ENCODE data around the gene CEP164. TPM values are rescaled to one million over a fixed set of nuclear protein-coding genes. Genes with fewer than 3 reads are reported as not detected.

The CEP164 gene
- total and polyA plus RNA-seq, 2 experiments from 2014 or later = 13.9 to 23.8 TPM

DNA sequence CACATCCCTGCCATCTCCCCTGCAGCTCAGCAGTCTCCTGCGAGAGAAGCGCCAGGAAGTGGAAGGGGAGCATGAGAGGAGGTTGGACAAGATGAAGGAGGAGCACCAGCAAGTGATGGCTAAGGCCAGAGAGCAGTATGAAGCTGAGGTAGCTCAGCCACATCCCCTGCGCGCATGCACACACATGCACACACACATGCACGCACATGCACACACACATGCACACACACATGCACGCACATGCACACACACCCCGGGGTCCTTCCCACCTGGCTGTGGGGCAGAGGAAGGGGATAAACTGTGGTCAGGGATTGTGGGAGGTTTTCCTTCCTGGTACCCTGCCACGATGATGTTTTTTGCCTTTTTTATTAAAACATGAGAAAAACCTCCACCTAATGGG lies 65.3 kb downstream of the CEP164 start:
- Mint-ChIP-seq H3K36me3 (ENCODE audit: low read depth) (peaks cover 49% of the 10 kb centered on the region), H3K27me3 (ENCODE audit: insufficient read depth, low read depth, poor library complexity) (peaks cover 2% of the 10 kb centered on the region), H3K4me3 (no peak overlapping the region), H3K27ac (no peak overlapping the region), H3K9me3 (peaks cover 11% of the 10 kb centered on the region), H3K4me1 (no peaks in the 10 kb centered on the region)
- ATAC-seq (no peak), DNase-seq (ENCODE audit: low spot score) (no peak)
- Histone ChIP-seq H4K20me1 (replicated peaks; ENCODE audit: insufficient read depth) (no peaks in the 10 kb centered on the region), H3K36me3 (ENCODE audit: insufficient read depth) (peaks cover 10% of the 10 kb centered on the region), H3F3A (replicated peaks; ENCODE audit: low read depth) (no peaks in the 10 kb centered on the region), H3K4me2 (no peak overlapping the region), H3K27me3 (ENCODE audit: insufficient read depth) (no peaks in the 10 kb centered on the region), H3K79me2 (replicated peaks; ENCODE audit: insufficient read depth) (no peaks in the 10 kb centered on the region), H3K9me2 (ENCODE audit: insufficient read depth) (no peaks in the 10 kb centered on the region), H3K4me1 (ENCODE audit: insufficient read depth) (no peaks in the 10 kb centered on the region), H3K4me3 (no peak overlapping the region), H2AFZ (no peak overlapping the region), H3K27ac (ENCODE audit: low read depth) (no peak overlapping the region)
- TF ChIP-seq, protein P1, sequence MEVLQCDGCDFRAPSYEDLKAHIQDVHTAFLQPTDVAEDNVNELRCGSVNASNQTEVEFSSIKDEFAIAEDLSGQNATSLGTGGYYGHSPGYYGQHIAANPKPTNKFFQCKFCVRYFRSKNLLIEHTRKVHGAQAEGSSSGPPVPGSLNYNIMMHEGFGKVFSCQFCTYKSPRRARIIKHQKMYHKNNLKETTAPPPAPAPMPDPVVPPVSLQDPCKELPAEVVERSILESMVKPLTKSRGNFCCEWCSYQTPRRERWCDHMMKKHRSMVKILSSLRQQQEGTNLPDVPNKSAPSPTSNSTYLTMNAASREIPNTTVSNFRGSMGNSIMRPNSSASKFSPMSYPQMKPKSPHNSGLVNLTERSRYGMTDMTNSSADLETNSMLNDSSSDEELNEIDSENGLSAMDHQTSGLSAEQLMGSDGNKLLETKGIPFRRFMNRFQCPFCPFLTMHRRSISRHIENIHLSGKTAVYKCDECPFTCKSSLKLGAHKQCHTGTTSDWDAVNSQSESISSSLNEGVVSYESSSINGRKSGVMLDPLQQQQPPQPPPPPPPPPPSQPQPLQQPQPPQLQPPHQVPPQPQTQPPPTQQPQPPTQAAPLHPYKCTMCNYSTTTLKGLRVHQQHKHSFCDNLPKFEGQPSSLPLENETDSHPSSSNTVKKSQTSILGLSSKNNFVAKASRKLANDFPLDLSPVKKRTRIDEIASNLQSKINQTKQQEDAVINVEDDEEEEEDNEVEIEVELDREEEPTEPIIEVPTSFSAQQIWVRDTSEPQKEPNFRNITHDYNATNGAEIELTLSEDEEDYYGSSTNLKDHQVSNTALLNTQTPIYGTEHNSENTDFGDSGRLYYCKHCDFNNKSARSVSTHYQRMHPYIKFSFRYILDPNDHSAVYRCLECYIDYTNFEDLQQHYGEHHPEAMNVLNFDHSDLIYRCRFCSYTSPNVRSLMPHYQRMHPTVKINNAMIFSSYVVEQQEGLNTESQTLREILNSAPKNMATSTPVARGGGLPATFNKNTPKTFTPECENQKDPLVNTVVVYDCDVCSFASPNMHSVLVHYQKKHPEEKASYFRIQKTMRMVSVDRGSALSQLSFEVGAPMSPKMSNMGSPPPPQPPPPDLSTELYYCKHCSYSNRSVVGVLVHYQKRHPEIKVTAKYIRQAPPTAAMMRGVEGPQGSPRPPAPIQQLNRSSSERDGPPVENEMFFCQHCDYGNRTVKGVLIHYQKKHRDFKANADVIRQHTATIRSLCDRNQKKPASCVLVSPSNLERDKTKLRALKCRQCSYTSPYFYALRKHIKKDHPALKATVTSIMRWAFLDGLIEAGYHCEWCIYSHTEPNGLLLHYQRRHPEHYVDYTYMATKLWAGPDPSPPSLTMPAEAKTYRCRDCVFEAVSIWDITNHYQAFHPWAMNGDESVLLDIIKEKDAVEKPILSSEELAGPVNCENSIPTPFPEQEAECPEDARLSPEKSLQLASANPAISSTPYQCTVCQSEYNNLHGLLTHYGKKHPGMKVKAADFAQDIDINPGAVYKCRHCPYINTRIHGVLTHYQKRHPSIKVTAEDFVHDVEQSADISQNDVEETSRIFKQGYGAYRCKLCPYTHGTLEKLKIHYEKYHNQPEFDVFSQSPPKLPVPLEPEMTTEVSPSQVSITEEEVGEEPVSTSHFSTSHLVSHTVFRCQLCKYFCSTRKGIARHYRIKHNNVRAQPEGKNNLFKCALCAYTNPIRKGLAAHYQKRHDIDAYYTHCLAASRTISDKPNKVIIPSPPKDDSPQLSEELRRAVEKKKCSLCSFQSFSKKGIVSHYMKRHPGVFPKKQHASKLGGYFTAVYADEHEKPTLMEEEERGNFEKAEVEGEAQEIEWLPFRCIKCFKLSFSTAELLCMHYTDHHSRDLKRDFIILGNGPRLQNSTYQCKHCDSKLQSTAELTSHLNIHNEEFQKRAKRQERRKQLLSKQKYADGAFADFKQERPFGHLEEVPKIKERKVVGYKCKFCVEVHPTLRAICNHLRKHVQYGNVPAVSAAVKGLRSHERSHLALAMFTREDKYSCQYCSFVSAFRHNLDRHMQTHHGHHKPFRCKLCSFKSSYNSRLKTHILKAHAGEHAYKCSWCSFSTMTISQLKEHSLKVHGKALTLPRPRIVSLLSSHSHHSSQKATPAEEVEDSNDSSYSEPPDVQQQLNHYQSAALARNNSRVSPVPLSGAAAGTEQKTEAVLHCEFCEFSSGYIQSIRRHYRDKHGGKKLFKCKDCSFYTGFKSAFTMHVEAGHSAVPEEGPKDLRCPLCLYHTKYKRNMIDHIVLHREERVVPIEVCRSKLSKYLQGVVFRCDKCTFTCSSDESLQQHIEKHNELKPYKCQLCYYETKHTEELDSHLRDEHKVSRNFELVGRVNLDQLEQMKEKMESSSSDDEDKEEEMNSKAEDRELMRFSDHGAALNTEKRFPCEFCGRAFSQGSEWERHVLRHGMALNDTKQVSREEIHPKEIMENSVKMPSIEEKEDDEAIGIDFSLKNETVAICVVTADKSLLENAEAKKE (CRISPR knock-in tag; IDR thresholded peaks at IDR 0.05) = no peak
- TF ChIP-seq ZNF331 (CRISPR knock-in tag; IDR thresholded peaks at IDR 0.05; ENCODE audit: low read depth) = no peak
- TF ChIP-seq, protein P2, sequence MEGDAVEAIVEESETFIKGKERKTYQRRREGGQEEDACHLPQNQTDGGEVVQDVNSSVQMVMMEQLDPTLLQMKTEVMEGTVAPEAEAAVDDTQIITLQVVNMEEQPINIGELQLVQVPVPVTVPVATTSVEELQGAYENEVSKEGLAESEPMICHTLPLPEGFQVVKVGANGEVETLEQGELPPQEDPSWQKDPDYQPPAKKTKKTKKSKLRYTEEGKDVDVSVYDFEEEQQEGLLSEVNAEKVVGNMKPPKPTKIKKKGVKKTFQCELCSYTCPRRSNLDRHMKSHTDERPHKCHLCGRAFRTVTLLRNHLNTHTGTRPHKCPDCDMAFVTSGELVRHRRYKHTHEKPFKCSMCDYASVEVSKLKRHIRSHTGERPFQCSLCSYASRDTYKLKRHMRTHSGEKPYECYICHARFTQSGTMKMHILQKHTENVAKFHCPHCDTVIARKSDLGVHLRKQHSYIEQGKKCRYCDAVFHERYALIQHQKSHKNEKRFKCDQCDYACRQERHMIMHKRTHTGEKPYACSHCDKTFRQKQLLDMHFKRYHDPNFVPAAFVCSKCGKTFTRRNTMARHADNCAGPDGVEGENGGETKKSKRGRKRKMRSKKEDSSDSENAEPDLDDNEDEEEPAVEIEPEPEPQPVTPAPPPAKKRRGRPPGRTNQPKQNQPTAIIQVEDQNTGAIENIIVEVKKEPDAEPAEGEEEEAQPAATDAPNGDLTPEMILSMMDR (conservative IDR thresholded peaks at IDR 0.05; ENCODE audit: low read depth in 2 of 2) = no peak
- TF ChIP-seq POLR2AphosphoS5 (IDR thresholded peaks at IDR 0.05; ENCODE audit: low read depth) = no peak
- no peak for TF ChIP-seq STAT1 (IDR thresholded peaks at IDR 0.05; ENCODE audit: unreplicated experiment)
- no peak for TF ChIP-seq ZNF114 (CRISPR knock-in tag; IDR thresholded peaks at IDR 0.05)
- no peak for TF ChIP-seq EZH2phosphoT487 (IDR thresholded peaks at IDR 0.05; ENCODE audit: unreplicated experiment)
- TF ChIP-seq JUNB (IDR thresholded peaks at IDR 0.05; ENCODE audit: unreplicated experiment) = no peak
- no peak for TF ChIP-seq CREB1 (CRISPR knock-in tag; IDR thresholded peaks at IDR 0.05; ENCODE audit: low read depth)
- no peak for TF ChIP-seq NANOG (IDR thresholded peaks at IDR 0.05; ENCODE audit: borderline replicate concordance)
